ENCODE measurements around the gene CENPP.

CENPP gene

GRCh38 chr9:92499701-92500100 is 173.9 kb downstream of the CENPP start:
- no peak for DNase-seq (ENCODE audit: low spot score)
- in situ Hi-C loops (cut with MboI; ENCODE audit: low sequenced_read_pairs, unreplicated experiment), result loop anchor here (25.0 kb wide), 1 partner anchor 288 kb away; no protein-coding TSS in a partner anchor
- no peak for TF ChIP-seq CTCF (IDR thresholded peaks at IDR 0.05; ENCODE audit: borderline replicate concordance, control extremely low read depth, extremely low read depth, insufficient read depth, missing control alignments)

- no peak for TF ChIP-seq CTCF (IDR thresholded peaks at IDR 0.05; ENCODE audit: borderline replicate concordance, control extremely low read depth, extremely low read depth, insufficient read depth, missing control alignments)
- in situ Hi-C loops (cut with MboI; ENCODE audit: low sequenced_read_pairs, unreplicated experiment), result no loop called here
- DNase-seq (ENCODE audit: low spot score), result no peak
These were observed 175.0 kb downstream of the CENPP start for GRCh38 chr9:92500725-92501124.

GRCh38 chr9:92501671-92502393 is 176.1 kb downstream of the CENPP start:
- TF ChIP-seq CTCF (IDR thresholded peaks at IDR 0.05; ENCODE audit: borderline replicate concordance, control extremely low read depth, extremely low read depth, insufficient read depth, missing control alignments), result peak; percentile 17
- peak; percentile 35 for DNase-seq (ENCODE audit: low spot score)
- in situ Hi-C loops (cut with MboI; ENCODE audit: low sequenced_read_pairs, unreplicated experiment), result no loop called here

GRCh38 chr9:92503156-92503555 is 177.4 kb downstream of the CENPP start:
- no peak for DNase-seq (ENCODE audit: low spot score)
- no peak for TF ChIP-seq CTCF (IDR thresholded peaks at IDR 0.05; ENCODE audit: borderline replicate concordance, control extremely low read depth, extremely low read depth, insufficient read depth, missing control alignments)
- in situ Hi-C loops (cut with MboI; ENCODE audit: low sequenced_read_pairs, unreplicated experiment), result no loop called here

GRCh38 chr9:92504881-92505280 is 179.1 kb downstream of the CENPP start:
- DNase-seq (ENCODE audit: low spot score), result no peak
- no peak for TF ChIP-seq CTCF (IDR thresholded peaks at IDR 0.05; ENCODE audit: borderline replicate concordance, control extremely low read depth, extremely low read depth, insufficient read depth, missing control alignments)
- in situ Hi-C loops (cut with MboI; ENCODE audit: low sequenced_read_pairs, unreplicated experiment), result no loop called here

DNA sequence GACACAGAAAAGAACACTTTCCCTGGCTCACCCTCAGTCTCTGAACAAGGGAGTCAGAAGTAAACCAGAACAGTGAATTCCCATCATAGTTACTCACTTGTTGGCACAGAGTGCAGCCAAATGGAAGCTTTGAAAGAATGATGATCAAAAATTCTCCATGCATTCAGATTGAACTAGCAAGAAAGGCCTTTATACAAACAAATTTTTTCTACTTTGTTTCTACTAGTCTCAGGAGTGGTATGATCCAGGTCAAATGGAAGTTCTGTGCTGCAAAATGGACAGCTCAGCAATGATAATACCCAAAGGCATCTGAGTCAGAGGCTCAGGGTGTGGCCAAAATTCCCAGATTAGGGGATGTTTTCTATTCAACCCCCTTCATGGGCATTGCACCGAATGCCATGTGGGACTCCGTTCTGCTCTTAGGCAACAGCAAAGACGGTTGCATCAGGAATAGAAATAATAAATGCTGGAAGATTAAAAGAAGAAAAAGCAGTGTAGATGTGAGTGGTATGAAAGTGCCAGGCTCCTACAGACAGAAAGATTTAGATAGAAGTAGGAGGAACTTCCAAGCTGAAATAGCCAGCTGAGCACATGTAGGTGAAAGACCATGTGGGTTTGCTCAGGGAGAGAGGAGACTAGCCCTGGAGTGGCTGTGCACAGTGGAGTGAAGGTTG is 180.6 kb downstream of the CENPP start:
- in situ Hi-C loops (cut with MboI; ENCODE audit: low sequenced_read_pairs, unreplicated experiment), result no loop called here
- no peak for DNase-seq (ENCODE audit: low spot score)
- TF ChIP-seq CTCF (IDR thresholded peaks at IDR 0.05; ENCODE audit: borderline replicate concordance, control extremely low read depth, extremely low read depth, insufficient read depth, missing control alignments), result no peak

Measured in GM13976 (cell line).